SK-N-SH treated with all-trans-retinoic acid at 6 μM for 48 hours (cell line): ENCODE results near the gene TGIF1.

Experiments
- ATAC-seq: fragments of 200-7000 bp; cut with Tn5 transposase; 3 replicates; pipeline ENCODE4 v1.9.1; 2020; ENCODE audit warnings: mild to moderate bottlenecking, moderate library complexity
- ARNTL ChIP-seq: fragments of 450-650 bp; formaldehyde crosslinking; IDR thresholded peaks from 2 replicates; pipeline ENCODE4 v1.5.0; 2020; ENCODE audit warnings: low read depth, mild to moderate bottlenecking, moderate library complexity, borderline replicate concordance
- BACH2 ChIP-seq: fragments of 250-450 bp; sonication (Bioruptor Pico); IDR thresholded peaks from 2 replicates; pipeline ENCODE4 v1.9.0; 2021; ENCODE audit warnings: mild to moderate bottlenecking, borderline replicate concordance
- CSDC2 ChIP-seq: fragments of 250-450 bp; sonication (Bioruptor Pico); IDR thresholded peaks from 2 replicates; pipeline ENCODE4 v1.5.0; 2020; ENCODE audit warnings: mild to moderate bottlenecking, moderate library complexity
- ESRRG ChIP-seq: fragments of 250-450 bp; sonication (Bioruptor Pico); IDR thresholded peaks from 2 replicates; pipeline ENCODE4 v1.6.1; 2021; ENCODE audit warnings: mild to moderate bottlenecking
- GLIS3 ChIP-seq: fragments of 250-450 bp; sonication (Bioruptor Pico); IDR thresholded peaks from 2 replicates; pipeline ENCODE4 v1.5.0; 2020; ENCODE audit warnings: mild to moderate bottlenecking, moderate library complexity
- ISL1 ChIP-seq: fragments of 250-450 bp; sonication (Bioruptor Pico); IDR thresholded peaks from 2 replicates; pipeline ENCODE4 v2.1.2; 2022; ENCODE audit warnings: mild to moderate bottlenecking, moderate library complexity
- OSR1 ChIP-seq: fragments of 250-450 bp; sonication (Bioruptor Pico); IDR thresholded peaks from 2 replicates; pipeline ENCODE4 v1.8.0; 2022; ENCODE audit warnings: moderate library complexity, mild to moderate bottlenecking, inconsistent platforms
- PATZ1 ChIP-seq: fragments of 250-450 bp; sonication (Bioruptor Pico); IDR thresholded peaks from 2 replicates; pipeline ENCODE4 v1.8.0; 2020; ENCODE audit warnings: mild to moderate bottlenecking, moderate library complexity, borderline replicate concordance
- POU6F1 ChIP-seq: fragments of 250-450 bp; sonication (Bioruptor Pico); IDR thresholded peaks from 2 replicates; pipeline ENCODE4 v1.8.0; 2021; ENCODE audit warnings: low read depth, mild to moderate bottlenecking, moderate library complexity, borderline replicate concordance
- PPARA ChIP-seq: fragments of 250-450 bp; sonication (Bioruptor Pico); IDR thresholded peaks from 2 replicates; pipeline ENCODE4 v1.5.0; 2020; ENCODE audit warnings: mild to moderate bottlenecking, borderline replicate concordance
- RARB ChIP-seq: fragments of 250-450 bp; sonication (Bioruptor Pico); IDR thresholded peaks from 2 replicates; pipeline ENCODE4 v1.8.0; 2021; ENCODE audit warnings: mild to moderate bottlenecking, moderate library complexity
- SNAI2 ChIP-seq: fragments of 250-450 bp; sonication (Bioruptor Pico); IDR thresholded peaks from 2 replicates; pipeline ENCODE4 v1.5.0; 2020; ENCODE audit warnings: mild to moderate bottlenecking, moderate library complexity
- TCF4 ChIP-seq: fragments of 250-450 bp; sonication (Bioruptor Pico); IDR thresholded peaks from 2 replicates; pipeline ENCODE4 v1.8.0; 2021; ENCODE audit warnings: mild to moderate bottlenecking, moderate library complexity, borderline replicate concordance
- TOX ChIP-seq: fragments of 250-450 bp; sonication (Bioruptor Pico); IDR thresholded peaks from 2 replicates; pipeline ENCODE4 v1.8.0; 2021; ENCODE audit warnings: mild to moderate bottlenecking, moderate library complexity, borderline replicate concordance
- TSHZ2 ChIP-seq: fragments of 250-450 bp; sonication (Bioruptor Pico); IDR thresholded peaks from 2 replicates; pipeline ENCODE4 v1.5.0; 2020; ENCODE audit warnings: mild to moderate bottlenecking, moderate library complexity
- ZC3H10 ChIP-seq: fragments of 250-450 bp; sonication (Bioruptor Pico); IDR thresholded peaks from 2 replicates; pipeline ENCODE4 v1.5.1; 2021; ENCODE audit warnings: mild to moderate bottlenecking, moderate library complexity
- ZFP3 ChIP-seq: fragments of 250-450 bp; sonication (Bioruptor Pico); IDR thresholded peaks from 2 replicates; pipeline ENCODE4 v1.5.0; 2020; ENCODE audit warnings: mild to moderate bottlenecking, moderate library complexity
- ZFP30 ChIP-seq: fragments of 450-650 bp; formaldehyde crosslinking; IDR thresholded peaks from 2 replicates; pipeline ENCODE4 v1.5.0; 2022; ENCODE audit warnings: mild to moderate bottlenecking, moderate library complexity
- ZNF565 ChIP-seq: fragments of 450-650 bp; formaldehyde crosslinking; conservative IDR thresholded peaks from 2 replicates; pipeline ENCODE4 v1.5.0; 2020; ENCODE audit warnings: low read depth, mild to moderate bottlenecking, moderate library complexity
- ZNF70 ChIP-seq: fragments of 450-650 bp; formaldehyde crosslinking; IDR thresholded peaks from 2 replicates; pipeline ENCODE4 v1.5.0; 2020; ENCODE audit warnings: mild to moderate bottlenecking, moderate library complexity
- ZNF8 ChIP-seq: fragments of 450-650 bp; formaldehyde crosslinking; IDR thresholded peaks from 2 replicates; pipeline ENCODE4 v1.5.0; 2020; ENCODE audit warnings: mild to moderate bottlenecking, moderate library complexity
- TF ChIP-seq, protein P1 (sequence below): fragments of 250-450 bp; sonication (Bioruptor Pico); IDR thresholded peaks from 2 replicates; pipeline ENCODE4 v1.5.1; 2021; ENCODE audit warnings: mild to moderate bottlenecking, moderate library complexity
- TF ChIP-seq, protein P2 (sequence below): fragments of 250-450 bp; sonication (Bioruptor Pico); IDR thresholded peaks from 2 replicates; pipeline ENCODE4 v1.5.1; 2020; ENCODE audit warnings: low read depth, mild to moderate bottlenecking, moderate library complexity

TGIF1 gene

GRCh38 chr18:3424280-3424890 lies 25.6 kb upstream of the TGIF1 start:
- no peak for ATAC-seq
- no peak for TF ChIP-seq ARNTL
- TF ChIP-seq, all 23 proteins: peak for 0

DNA sequence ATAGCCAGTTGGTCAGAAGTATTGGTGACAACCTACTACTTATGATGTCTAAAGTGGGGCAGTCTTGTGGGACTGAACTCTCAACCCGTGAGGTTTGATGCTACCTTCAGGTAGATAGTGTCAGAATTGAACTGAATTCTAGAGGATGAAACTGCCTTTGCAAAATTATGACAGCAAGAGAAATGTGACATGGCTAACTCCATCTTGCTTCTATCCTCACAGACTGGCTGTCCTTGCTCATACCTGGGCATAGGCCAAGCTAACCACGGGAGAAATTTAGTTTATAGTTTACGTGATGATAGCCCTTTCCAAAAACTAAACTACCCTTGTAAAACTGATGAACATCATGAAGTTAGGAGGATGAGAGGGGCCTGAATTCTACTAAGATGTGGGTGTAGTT lies 24.9 kb upstream of the TGIF1 start:
- TF ChIP-seq GLIS3 (CRISPR knock-in tag) (no peak), ISL1 (CRISPR knock-in tag) (no peak), TCF4 (CRISPR knock-in tag) (no peak), CSDC2 (CRISPR knock-in tag) (no peak), PPARA (CRISPR knock-in tag) (no peak), ESRRG (CRISPR knock-in tag) (no peak), BACH2 (no peak), TOX (no peak), ZC3H10 (CRISPR knock-in tag) (no peak), ZFP3 (CRISPR knock-in tag) (no peak), ZNF70 (CRISPR knock-in tag) (no peak), ZFP30 (CRISPR knock-in tag) (no peak), ZNF8 (no peak), ZNF565 (CRISPR knock-in tag) (no peak), ARNTL (no peak), OSR1 (no peak), SNAI2 (CRISPR knock-in tag) (no peak)
- TF ChIP-seq, protein P1, sequence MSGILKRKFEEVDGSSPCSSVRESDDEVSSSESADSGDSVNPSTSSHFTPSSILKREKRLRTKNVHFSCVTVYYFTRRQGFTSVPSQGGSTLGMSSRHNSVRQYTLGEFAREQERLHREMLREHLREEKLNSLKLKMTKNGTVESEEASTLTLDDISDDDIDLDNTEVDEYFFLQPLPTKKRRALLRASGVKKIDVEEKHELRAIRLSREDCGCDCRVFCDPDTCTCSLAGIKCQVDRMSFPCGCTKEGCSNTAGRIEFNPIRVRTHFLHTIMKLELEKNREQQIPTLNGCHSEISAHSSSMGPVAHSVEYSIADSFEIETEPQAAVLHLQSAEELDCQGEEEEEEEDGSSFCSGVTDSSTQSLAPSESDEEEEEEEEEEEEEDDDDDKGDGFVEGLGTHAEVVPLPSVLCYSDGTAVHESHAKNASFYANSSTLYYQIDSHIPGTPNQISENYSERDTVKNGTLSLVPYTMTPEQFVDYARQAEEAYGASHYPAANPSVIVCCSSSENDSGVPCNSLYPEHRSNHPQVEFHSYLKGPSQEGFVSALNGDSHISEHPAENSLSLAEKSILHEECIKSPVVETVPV = no peak
- no peak for ATAC-seq

GRCh38 chr18:3425446-3425845 lies 24.5 kb upstream of the TGIF1 start:
- ATAC-seq = no peak
- TF ChIP-seq BACH2 = no peak
- no peak for TF ChIP-seq ISL1 (CRISPR knock-in tag)
- TF ChIP-seq ESRRG (CRISPR knock-in tag) = no peak
- TF ChIP-seq ARNTL = no peak
- TF ChIP-seq POU6F1 (CRISPR knock-in tag) = no peak
- no peak for TF ChIP-seq TOX
- TF ChIP-seq, protein P2, sequence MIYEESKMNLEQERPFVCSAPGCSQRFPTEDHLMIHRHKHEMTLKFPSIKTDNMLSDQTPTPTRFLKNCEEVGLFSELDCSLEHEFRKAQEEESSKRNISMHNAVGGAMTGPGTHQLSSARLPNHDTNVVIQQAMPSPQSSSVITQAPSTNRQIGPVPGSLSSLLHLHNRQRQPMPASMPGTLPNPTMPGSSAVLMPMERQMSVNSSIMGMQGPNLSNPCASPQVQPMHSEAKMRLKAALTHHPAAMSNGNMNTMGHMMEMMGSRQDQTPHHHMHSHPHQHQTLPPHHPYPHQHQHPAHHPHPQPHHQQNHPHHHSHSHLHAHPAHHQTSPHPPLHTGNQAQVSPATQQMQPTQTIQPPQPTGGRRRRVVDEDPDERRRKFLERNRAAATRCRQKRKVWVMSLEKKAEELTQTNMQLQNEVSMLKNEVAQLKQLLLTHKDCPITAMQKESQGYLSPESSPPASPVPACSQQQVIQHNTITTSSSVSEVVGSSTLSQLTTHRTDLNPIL = no peak
- no peak for TF ChIP-seq RARB
- TF ChIP-seq, protein P1 = no peak
- TF ChIP-seq TSHZ2 = no peak
- no peak for TF ChIP-seq GLIS3 (CRISPR knock-in tag)
- TF ChIP-seq PATZ1 (CRISPR knock-in tag) = no peak
- TF ChIP-seq SNAI2 (CRISPR knock-in tag) = no peak
- TF ChIP-seq ZNF565 (CRISPR knock-in tag) = no peak
- TF ChIP-seq ZC3H10 (CRISPR knock-in tag) = no peak
- no peak for TF ChIP-seq PPARA (CRISPR knock-in tag)
